Neutrophil (primary cell): Measurements from ENCODE around the gene MCM3AP.

Source experiments
- H3K27ac ChIP-seq: fragments of 200-600 bp; sonication (generic); 2 replicates; pipeline ENCODE4 v1.5.1; 2016; ENCODE audit warnings: mild to moderate bottlenecking, moderate library complexity
- H3K27me3 ChIP-seq: fragments of 200-600 bp; sonication (generic); 2 replicates; pipeline ENCODE4 v1.6.0; 2016; ENCODE audit warnings: mild to moderate bottlenecking
- H3K36me3 ChIP-seq: fragments of 200-600 bp; sonication (generic); 2 replicates; pipeline ENCODE4 v1.5.1; 2017
- H3K4me1 ChIP-seq, 2 experiments: fragments of 200-600 bp in 1 of 2; sonication (generic) in 1 of 2; 1 replicate in 1 of 2; 2 replicates in 1 of 2; pipeline versions ENCODE4 v1.5.1 to v1.6.1; 2013 to 2016; ENCODE audit warnings: low read depth in 1 of 2, low read length in 1 of 2, mild to moderate bottlenecking in 1 of 2, moderate library complexity in 1 of 2; ENCODE audit not compliant: control insufficient read depth in 1 of 2, insufficient read depth in 1 of 2
- H3K4me3 ChIP-seq, 2 experiments: fragments of 200-600 bp in 1 of 2; sonication (generic) in 1 of 2; 1 replicate in 1 of 2; 2 replicates in 1 of 2; pipeline ENCODE4 v1.5.1; 2013 to 2016; ENCODE audit warnings: low read depth in 1 of 2, low read length in 1 of 2, mild to moderate bottlenecking in 1 of 2, moderate library complexity in 1 of 2
- H3K9me3 ChIP-seq: fragments of 200-600 bp; sonication (generic); 2 replicates; pipeline ENCODE4 v1.5.1; 2016
- CTCF ChIP-seq: fragments of 200-600 bp; sonication (generic); IDR thresholded peaks from 2 replicates; pipeline ENCODE4 v1.5.1; 2016; ENCODE audit warnings: antibody characterized with exemption

The MCM3AP gene

GRCh38 chr21:46221664-46222435 lies 63.6 kb downstream of the MCM3AP start:
- Histone ChIP-seq H3K27me3 (peaks cover under 1% of the 10 kb centered on the region), H3K9me3 (no peaks in the 10 kb centered on the region), H3K4me3 (no peak overlapping the region), H3K27ac (no peak overlapping the region), H3K36me3 (no peaks in the 10 kb centered on the region), H3K4me1 (no peaks in the 10 kb centered on the region)
- TF ChIP-seq CTCF, result no peak

GRCh38 chr21:46220847-46221246 lies 64.6 kb downstream of the MCM3AP start:
- no peaks in the 10 kb centered on the region for H3K4me1 ChIP-seq
- no peaks in the 10 kb centered on the region for H3K36me3 ChIP-seq
- H3K27ac ChIP-seq, result no peak overlapping the region
- no peak for TF ChIP-seq CTCF
- no peaks in the 10 kb centered on the region for H3K9me3 ChIP-seq
- no peaks in the 10 kb centered on the region for H3K27me3 ChIP-seq
- H3K4me3 ChIP-seq, result no peak overlapping the region

- H3K27me3 ChIP-seq, result no peaks in the 10 kb centered on the region
- no peaks in the 10 kb centered on the region for H3K36me3 ChIP-seq
- no peaks in the 10 kb centered on the region for H3K4me1 ChIP-seq
- H3K4me3 ChIP-seq, result no peak overlapping the region
- H3K9me3 ChIP-seq, result no peaks in the 10 kb centered on the region
- TF ChIP-seq CTCF, result no peak
- no peak overlapping the region for H3K27ac ChIP-seq
Observed at GRCh38 chr21:46220275-46220810, 65.1 kb downstream of the MCM3AP start.

- Histone ChIP-seq H3K4me1 (no peaks in the 10 kb centered on the region), H3K4me3 (no peak overlapping the region), H3K27ac (no peak overlapping the region), H3K36me3 (no peaks in the 10 kb centered on the region), H3K27me3 (no peaks in the 10 kb centered on the region), H3K9me3 (no peaks in the 10 kb centered on the region)
- no peak for TF ChIP-seq CTCF
Observed at GRCh38 chr21:46219591-46220239, 65.7 kb downstream of the MCM3AP start.

- Histone ChIP-seq H3K4me3 (no peak overlapping the region), H3K36me3 (no peaks in the 10 kb centered on the region), H3K27ac (no peak overlapping the region), H3K27me3 (no peaks in the 10 kb centered on the region), H3K9me3 (no peaks in the 10 kb centered on the region), H3K4me1 (no peaks in the 10 kb centered on the region)
- no peak for TF ChIP-seq CTCF
Observed at GRCh38 chr21:46218906-46219590, 66.4 kb downstream of the MCM3AP start.
